ENCODE measurements around the gene GMPR.

DNA sequence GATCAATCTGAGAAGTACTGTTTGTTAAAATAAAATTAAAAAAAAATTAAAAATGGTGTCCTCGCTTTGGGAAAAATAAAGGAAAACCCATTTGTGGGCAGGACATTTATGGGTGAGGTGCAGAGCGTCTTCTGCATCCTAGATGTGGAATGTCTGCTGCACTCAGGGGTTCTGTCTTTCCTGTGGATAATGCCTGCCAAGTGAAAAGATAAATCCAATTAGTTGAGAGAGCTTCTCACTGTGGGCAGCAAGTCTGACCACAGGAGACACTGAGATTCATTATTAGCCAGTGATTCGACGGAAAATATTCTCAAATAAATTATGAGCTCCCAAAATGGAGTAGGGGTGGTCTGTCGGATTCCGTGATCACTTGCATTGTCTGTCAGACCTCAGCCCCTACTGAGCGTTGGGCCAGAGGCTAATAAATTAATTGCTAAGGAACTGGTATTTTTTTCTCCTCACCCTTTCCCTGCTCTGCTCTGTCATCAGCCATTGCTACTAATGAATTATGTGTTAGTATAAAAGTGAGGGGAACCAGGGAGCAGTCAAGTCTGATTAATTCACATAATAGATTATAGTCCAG, 10.0 kb downstream of the GMPR start:
- TF ChIP-seq POLR2A (IDR thresholded peaks at IDR 0.05; ENCODE audit: borderline replicate concordance, extremely low read depth, insufficient read depth, insufficient read length) (no peak), POLR2AphosphoS5 (IDR thresholded peaks at IDR 0.05; ENCODE audit: low read depth, low read length) (no peak), EZH2 (IDR thresholded peaks at IDR 0.05) (no peak), FOSL1 (IDR thresholded peaks at IDR 0.05; ENCODE audit: low read depth) (no peak), RAD21 (IDR thresholded peaks at IDR 0.05; ENCODE audit: low read depth) (no peak), EZH2phosphoT487 (IDR thresholded peaks at IDR 0.05; ENCODE audit: borderline replicate concordance) (no peak), EGR1 (IDR thresholded peaks at IDR 0.05; ENCODE audit: low read depth) (no peak)
- TF ChIP-seq, protein P1, sequence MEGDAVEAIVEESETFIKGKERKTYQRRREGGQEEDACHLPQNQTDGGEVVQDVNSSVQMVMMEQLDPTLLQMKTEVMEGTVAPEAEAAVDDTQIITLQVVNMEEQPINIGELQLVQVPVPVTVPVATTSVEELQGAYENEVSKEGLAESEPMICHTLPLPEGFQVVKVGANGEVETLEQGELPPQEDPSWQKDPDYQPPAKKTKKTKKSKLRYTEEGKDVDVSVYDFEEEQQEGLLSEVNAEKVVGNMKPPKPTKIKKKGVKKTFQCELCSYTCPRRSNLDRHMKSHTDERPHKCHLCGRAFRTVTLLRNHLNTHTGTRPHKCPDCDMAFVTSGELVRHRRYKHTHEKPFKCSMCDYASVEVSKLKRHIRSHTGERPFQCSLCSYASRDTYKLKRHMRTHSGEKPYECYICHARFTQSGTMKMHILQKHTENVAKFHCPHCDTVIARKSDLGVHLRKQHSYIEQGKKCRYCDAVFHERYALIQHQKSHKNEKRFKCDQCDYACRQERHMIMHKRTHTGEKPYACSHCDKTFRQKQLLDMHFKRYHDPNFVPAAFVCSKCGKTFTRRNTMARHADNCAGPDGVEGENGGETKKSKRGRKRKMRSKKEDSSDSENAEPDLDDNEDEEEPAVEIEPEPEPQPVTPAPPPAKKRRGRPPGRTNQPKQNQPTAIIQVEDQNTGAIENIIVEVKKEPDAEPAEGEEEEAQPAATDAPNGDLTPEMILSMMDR (IDR thresholded peaks at IDR 0.05 in 2 of 3, conservative IDR thresholded peaks at IDR 0.05 in 1 of 3; ENCODE audit: borderline replicate concordance in 1 of 3, insufficient read depth in 1 of 3, low read depth in 2 of 3, low read length in 2 of 3) = no peak
- TF ChIP-seq, protein P2, sequence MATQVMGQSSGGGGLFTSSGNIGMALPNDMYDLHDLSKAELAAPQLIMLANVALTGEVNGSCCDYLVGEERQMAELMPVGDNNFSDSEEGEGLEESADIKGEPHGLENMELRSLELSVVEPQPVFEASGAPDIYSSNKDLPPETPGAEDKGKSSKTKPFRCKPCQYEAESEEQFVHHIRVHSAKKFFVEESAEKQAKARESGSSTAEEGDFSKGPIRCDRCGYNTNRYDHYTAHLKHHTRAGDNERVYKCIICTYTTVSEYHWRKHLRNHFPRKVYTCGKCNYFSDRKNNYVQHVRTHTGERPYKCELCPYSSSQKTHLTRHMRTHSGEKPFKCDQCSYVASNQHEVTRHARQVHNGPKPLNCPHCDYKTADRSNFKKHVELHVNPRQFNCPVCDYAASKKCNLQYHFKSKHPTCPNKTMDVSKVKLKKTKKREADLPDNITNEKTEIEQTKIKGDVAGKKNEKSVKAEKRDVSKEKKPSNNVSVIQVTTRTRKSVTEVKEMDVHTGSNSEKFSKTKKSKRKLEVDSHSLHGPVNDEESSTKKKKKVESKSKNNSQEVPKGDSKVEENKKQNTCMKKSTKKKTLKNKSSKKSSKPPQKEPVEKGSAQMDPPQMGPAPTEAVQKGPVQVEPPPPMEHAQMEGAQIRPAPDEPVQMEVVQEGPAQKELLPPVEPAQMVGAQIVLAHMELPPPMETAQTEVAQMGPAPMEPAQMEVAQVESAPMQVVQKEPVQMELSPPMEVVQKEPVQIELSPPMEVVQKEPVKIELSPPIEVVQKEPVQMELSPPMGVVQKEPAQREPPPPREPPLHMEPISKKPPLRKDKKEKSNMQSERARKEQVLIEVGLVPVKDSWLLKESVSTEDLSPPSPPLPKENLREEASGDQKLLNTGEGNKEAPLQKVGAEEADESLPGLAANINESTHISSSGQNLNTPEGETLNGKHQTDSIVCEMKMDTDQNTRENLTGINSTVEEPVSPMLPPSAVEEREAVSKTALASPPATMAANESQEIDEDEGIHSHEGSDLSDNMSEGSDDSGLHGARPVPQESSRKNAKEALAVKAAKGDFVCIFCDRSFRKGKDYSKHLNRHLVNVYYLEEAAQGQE (IDR thresholded peaks at IDR 0.05; ENCODE audit: low read depth) = no peak
- TF ChIP-seq, protein P3, sequence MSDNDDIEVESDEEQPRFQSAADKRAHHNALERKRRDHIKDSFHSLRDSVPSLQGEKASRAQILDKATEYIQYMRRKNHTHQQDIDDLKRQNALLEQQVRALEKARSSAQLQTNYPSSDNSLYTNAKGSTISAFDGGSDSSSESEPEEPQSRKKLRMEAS (IDR thresholded peaks at IDR 0.05) = no peak
- TF ChIP-seq, protein P4, sequence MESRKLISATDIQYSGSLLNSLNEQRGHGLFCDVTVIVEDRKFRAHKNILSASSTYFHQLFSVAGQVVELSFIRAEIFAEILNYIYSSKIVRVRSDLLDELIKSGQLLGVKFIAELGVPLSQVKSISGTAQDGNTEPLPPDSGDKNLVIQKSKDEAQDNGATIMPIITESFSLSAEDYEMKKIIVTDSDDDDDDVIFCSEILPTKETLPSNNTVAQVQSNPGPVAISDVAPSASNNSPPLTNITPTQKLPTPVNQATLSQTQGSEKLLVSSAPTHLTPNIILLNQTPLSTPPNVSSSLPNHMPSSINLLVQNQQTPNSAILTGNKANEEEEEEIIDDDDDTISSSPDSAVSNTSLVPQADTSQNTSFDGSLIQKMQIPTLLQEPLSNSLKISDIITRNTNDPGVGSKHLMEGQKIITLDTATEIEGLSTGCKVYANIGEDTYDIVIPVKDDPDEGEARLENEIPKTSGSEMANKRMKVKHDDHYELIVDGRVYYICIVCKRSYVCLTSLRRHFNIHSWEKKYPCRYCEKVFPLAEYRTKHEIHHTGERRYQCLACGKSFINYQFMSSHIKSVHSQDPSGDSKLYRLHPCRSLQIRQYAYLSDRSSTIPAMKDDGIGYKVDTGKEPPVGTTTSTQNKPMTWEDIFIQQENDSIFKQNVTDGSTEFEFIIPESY (IDR thresholded peaks at IDR 0.05; ENCODE audit: extremely low read depth, insufficient replicate concordance, low read length) = no peak
- TF ChIP-seq, protein P5, sequence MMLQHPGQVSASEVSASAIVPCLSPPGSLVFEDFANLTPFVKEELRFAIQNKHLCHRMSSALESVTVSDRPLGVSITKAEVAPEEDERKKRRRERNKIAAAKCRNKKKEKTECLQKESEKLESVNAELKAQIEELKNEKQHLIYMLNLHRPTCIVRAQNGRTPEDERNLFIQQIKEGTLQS (IDR thresholded peaks at IDR 0.05) = no peak
